ENCODE measurements around the gene SNX30.

DNA sequence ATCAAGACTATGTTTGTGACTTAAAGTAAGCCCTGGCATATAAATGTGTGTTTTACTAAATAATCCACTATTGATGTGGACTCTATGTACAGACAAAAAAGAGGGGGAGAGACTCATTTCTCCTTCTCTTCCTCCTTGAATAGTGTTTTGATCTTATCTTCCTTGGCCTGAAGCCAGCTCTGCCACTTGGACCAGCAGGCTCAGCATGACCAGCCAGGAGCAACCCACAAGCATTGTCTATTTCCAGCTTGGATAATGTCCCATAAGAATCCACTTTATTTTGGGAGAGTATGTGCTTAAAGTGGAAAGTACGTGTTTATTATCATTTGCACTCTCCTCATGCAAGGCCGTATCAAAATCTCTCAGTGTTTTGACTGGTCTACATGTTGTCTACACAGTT, 164.0 kb downstream of the SNX30 start:
- TF ChIP-seq CTCF (IDR thresholded peaks at IDR 0.05) = no peak
- TF ChIP-seq POLR2A (IDR thresholded peaks at IDR 0.05) = no peak
- TF ChIP-seq EP300 (IDR thresholded peaks at IDR 0.05) = no peak
- no peak for TF ChIP-seq POLR2AphosphoS5 (IDR thresholded peaks at IDR 0.05)

Data from sigmoid colon (tissue), 4 donors.